Activated CD8-positive, alpha-beta memory T cell treated with anti-CD3 and anti-CD28 coated beads, Interleukin-2, amount 10 ng/mL, durations not matched to agents 7 days and 5 days (primary cell): ENCODE results near the gene EDARADD. TPM values are rescaled to one million over a fixed set of nuclear protein-coding genes. Genes with fewer than 3 reads are reported as not detected.

Experiments used
- ATAC-seq: fragments of 150-1000 bp; cut with Tn5 transposase; one replicate; pipeline ENCODE4 v1.10.0; 2021; ENCODE audit warnings: moderate library complexity
- CTCF ChIA-PET: fragments of 350-600 bp; sonication (Branson Sonifier 250); formaldehyde crosslinking; loops from one replicate; lab custom pipeline; 2021; ENCODE audit warnings: antibody characterized with exemption; lab: Charles Lee
- DNase-seq: peaks from one replicate; pipeline ENCODE4 v3.0.0-alpha.2; 2020
- H3K27ac Mint-ChIP-seq: one replicate; pipeline ENCODE4 v1.8.0; 2021; ENCODE audit warnings: mild to moderate bottlenecking, mixed read lengths
- H3K27me3 Mint-ChIP-seq: one replicate; pipeline ENCODE4 v1.8.0; 2021; ENCODE audit warnings: mixed read lengths
- H3K36me3 Mint-ChIP-seq: one replicate; pipeline ENCODE4 v1.8.0; 2021; ENCODE audit warnings: mild to moderate bottlenecking, mixed read lengths
- H3K4me1 Mint-ChIP-seq: one replicate; pipeline ENCODE4 v1.8.0; 2021; ENCODE audit warnings: mixed read lengths
- H3K4me3 Mint-ChIP-seq: one replicate; pipeline ENCODE4 v1.8.0; 2021; ENCODE audit warnings: mild to moderate bottlenecking, moderate library complexity, mixed read lengths
- H3K9me3 Mint-ChIP-seq: one replicate; pipeline ENCODE4 v1.8.0; 2022; ENCODE audit warnings: low read depth, mixed read lengths
- total RNA-seq, 2 experiments: library from RNA; stranded (reverse); gene quantifications; one replicate each; pipeline ENCODE4 v1.2.3, GENCODE V29; 2021

Gene EDARADD
- total RNA-seq, 2 experiments from 2014 or later, result 3.7 to 11.8 TPM

DNA sequence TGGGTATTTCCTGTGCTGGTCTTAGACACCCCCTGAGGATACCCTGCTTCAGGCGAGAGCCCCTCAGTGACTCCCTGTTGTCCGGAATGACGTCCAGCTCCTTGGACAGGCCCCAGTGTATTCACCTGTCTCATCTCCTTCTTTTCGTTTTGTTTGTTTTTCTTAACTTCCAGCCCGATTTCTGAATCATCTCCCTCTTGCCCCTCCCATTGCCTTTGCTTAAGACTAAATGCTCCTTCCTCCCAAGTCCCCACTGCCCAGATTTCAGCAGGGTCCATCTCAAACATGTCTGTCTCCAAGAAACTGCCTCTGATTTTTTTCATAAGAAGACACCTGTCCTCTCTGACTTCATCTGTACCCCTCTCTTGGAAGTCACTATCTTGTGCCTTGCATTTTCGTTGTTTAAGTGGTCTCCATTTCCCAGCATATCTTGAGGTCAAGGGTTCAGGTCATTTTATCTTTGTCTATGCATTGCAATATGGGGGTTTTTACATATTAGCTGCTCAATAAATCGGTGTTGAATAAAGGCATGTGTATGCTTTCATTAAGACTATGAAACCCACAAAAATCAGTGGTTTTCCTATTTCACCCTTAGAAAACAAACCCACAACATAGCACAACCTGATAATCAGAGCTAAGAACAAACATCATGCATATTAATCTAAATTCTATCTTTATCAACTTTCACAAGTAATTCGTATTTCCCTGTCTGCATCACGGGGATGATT, 71.3 kb downstream of the EDARADD start:
- ATAC-seq (no peak), DNase-seq (no peak)
- no peak overlapping the region for H3K27ac Mint-ChIP-seq
- peaks cover 1% of the 10 kb centered on the region for H3K36me3 Mint-ChIP-seq
- CTCF ChIA-PET, result no interaction called here
- no peak overlapping the region for H3K4me3 Mint-ChIP-seq
- no peaks in the 10 kb centered on the region for H3K9me3 Mint-ChIP-seq
- peaks cover 19% of the 10 kb centered on the region for H3K4me1 Mint-ChIP-seq
- H3K27me3 Mint-ChIP-seq, result peaks cover 39% of the 10 kb centered on the region

DNA sequence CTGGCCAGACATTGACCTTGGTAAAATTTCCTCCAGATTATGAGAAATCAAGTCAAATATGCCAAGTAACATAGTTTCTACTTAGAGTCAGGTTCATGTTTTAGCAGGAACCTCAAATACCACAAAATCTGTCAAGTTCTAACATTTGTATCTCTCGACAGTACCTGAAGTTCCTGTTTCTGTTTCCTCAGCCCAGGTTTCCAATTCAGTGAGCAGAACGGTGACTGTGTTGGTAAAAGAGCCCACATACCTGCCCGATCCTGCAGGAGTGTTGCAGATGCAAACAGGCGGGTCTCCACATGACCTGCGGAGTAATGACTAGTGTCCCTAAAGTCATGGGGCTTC, 71.8 kb downstream of the EDARADD start:
- H3K36me3 Mint-ChIP-seq, result peaks cover 1% of the 10 kb centered on the region
- peaks cover 38% of the 10 kb centered on the region for H3K27me3 Mint-ChIP-seq
- peaks cover 19% of the 10 kb centered on the region for H3K4me1 Mint-ChIP-seq
- DNase-seq, result no peak
- ATAC-seq, result peak; percentile 39
- H3K9me3 Mint-ChIP-seq, result no peaks in the 10 kb centered on the region
- H3K27ac Mint-ChIP-seq, result no peak overlapping the region
- CTCF ChIA-PET, result interaction anchor here (1.3 kb wide), 1 partner anchor 25 kb away, joined by 5 read pairs; no protein-coding TSS in a partner anchor
- H3K4me3 Mint-ChIP-seq, result peak overlapping the region; percentile 1

DNA sequence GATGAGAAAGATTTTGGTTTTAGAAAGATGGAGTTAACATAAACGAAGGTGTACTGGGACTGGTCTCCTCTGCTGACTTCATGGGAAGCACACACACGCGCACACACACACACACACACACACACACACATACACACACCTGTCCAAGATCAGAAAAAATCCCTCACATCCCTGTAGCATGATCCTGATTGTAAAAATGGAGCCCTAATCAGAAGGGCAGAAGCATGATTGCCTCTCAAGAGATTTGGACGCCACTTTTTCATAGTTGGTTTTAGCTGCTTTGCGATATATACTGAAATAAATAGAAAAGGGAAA, 73.2 kb downstream of the EDARADD start:
- no peak for ATAC-seq
- Mint-ChIP-seq H3K4me1 (peaks cover 19% of the 10 kb centered on the region), H3K27me3 (peaks cover 35% of the 10 kb centered on the region), H3K9me3 (no peaks in the 10 kb centered on the region), H3K27ac (no peak overlapping the region), H3K4me3 (no peak overlapping the region), H3K36me3 (peaks cover 1% of the 10 kb centered on the region)
- DNase-seq, result no peak
- CTCF ChIA-PET, result interaction anchor here (1.3 kb wide), 1 partner anchor 23 kb away, joined by 5 read pairs; no protein-coding TSS in a partner anchor

DNA sequence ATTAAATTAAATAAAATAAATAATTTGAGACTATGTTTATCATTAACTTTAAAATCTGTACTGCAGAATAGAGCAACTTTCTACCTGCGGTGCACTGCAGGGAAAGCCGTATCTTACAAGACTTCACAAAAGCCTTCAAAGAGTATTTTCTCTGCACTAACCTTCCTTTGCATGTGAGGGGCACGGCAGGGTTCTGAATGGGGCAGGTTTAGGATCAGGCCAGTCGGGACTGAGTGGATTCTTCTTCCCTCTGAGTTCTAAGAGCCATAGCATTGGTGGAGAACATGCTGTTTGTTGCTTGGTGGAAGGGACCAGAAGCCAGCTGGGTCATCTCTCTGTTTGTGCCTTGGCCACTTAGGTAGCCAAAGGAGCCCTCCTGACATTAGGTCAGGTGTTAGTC, 74.5 kb downstream of the EDARADD start:
- peaks cover 1% of the 10 kb centered on the region for H3K36me3 Mint-ChIP-seq
- DNase-seq (no peak), ATAC-seq (no peak)
- CTCF ChIA-PET, result no interaction called here
- peaks cover 31% of the 10 kb centered on the region for H3K27me3 Mint-ChIP-seq
- peaks cover 19% of the 10 kb centered on the region for H3K4me1 Mint-ChIP-seq
- no peaks in the 10 kb centered on the region for H3K9me3 Mint-ChIP-seq
- no peak overlapping the region for H3K4me3 Mint-ChIP-seq
- no peak overlapping the region for H3K27ac Mint-ChIP-seq

DNA sequence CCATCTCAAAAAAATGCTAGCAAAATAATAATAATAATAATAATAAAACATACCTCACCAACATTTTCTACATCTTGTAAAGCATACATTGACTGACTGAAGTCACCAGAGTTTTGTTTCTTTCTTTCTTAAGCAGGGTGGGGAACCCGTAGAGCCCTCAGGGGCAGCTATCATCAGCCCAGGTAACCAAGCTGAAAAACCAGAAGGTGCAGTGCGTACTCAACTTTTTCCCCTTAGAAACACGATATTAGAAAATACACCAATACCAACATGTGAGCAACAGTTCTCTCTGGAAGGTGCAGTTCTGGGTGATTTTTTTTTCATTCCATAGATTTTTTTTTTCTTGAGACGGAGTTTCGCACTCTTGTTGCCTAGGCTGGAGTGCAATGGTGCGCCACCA, 75.4 kb downstream of the EDARADD start:
- Mint-ChIP-seq H3K4me3 (no peak overlapping the region), H3K9me3 (no peaks in the 10 kb centered on the region), H3K27me3 (peaks cover 27% of the 10 kb centered on the region), H3K36me3 (no peaks in the 10 kb centered on the region), H3K4me1 (peaks cover 19% of the 10 kb centered on the region), H3K27ac (no peak overlapping the region)
- ATAC-seq, result no peak
- CTCF ChIA-PET, result no interaction called here
- no peak for DNase-seq

DNA sequence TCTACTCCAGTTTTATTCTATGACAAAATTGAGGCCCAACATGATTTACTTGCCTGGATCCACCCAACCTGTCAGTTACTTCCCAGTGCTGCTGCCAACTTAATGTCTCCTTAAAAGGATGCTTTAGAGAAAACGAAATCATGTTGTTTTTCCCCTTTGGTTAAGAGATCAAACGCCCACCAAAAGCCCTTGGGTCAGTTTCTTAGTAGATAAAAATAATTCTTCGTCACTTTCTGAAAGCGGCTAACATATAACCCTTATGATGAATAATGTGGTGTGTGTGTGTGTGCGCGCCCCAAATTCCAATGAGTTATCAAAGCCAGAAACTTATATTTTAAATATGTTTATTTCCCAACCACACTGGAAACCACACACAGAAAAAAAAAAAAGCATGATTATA, 77.0 kb downstream of the EDARADD start:
- CTCF ChIA-PET, result no interaction called here
- Mint-ChIP-seq H3K4me3 (no peak overlapping the region), H3K4me1 (peaks cover 6% of the 10 kb centered on the region), H3K9me3 (no peaks in the 10 kb centered on the region), H3K27ac (no peak overlapping the region), H3K27me3 (peaks cover 16% of the 10 kb centered on the region), H3K36me3 (no peaks in the 10 kb centered on the region)
- no peak for DNase-seq
- no peak for ATAC-seq

DNA sequence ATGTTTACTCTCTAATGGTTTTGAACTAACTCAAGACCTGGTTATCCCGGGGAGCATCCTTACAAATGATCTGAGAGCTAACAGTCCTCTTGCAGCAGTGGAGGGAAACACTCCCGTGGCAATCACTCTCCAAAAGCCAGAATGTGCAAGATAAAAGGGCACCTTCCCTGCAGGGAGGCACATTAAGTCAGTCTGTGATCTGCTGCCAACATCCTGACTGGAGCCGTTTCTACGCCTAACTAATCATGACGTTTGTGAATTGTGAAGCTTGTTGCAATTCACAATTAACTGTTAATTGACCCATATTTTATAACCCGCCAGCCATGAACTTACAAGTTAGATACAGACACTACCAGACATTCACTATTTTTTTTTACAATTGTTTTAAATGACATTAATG, 77.6 kb downstream of the EDARADD start:
- H3K27me3 Mint-ChIP-seq, result peaks cover 12% of the 10 kb centered on the region
- no peaks in the 10 kb centered on the region for H3K9me3 Mint-ChIP-seq
- no peak overlapping the region for H3K4me3 Mint-ChIP-seq
- no peaks in the 10 kb centered on the region for H3K36me3 Mint-ChIP-seq
- H3K4me1 Mint-ChIP-seq, result peaks cover under 1% of the 10 kb centered on the region
- no peak for DNase-seq
- CTCF ChIA-PET, result no interaction called here
- no peak for ATAC-seq
- no peak overlapping the region for H3K27ac Mint-ChIP-seq

DNA sequence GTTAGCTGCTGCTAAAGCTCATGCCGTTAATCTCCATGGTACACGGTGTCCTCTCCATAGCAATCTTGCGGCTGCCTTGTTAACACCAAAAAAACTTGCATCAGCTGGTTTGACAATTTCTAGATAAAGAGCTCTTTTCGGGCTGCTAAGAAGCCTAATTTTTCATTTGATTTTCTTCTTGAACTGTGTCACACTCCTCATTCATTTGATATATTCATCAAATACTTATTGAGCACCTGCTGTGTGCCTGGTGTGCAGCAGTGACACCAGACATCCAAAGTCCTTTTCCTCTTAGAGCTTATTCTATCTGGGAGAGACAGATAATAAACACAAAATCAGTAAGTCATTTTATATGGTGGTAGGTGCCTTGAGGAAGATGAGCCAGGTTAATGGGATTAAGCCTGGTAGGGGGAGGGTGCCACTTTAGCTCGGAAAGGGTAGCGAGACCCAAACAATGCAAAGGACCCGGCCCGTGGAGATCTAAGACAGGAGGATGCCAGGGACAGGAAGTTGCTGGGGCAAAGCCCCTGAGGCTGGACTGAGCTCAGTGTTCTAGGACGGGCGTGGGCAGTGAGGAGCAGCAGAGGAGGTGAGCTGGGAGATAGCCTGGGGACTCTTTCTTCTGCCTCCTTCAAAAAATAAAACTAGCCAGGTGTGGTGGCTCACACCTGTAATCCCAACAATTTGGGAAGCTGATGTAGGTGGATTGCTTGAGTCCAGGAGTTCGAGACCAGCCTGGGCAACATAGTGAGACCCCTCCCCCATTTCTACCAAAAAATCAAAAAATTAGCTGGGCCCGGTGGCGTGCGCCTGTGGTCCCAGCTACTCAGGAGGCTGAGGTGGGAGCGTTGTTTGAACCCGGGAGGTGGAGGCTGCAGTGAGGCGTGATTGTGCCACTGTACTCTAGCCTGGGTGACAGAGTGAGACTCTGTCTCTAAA, 79.0 kb downstream of the EDARADD start:
- H3K36me3 Mint-ChIP-seq, result no peaks in the 10 kb centered on the region
- ATAC-seq (no peak), DNase-seq (no peak)
- peaks cover 9% of the 10 kb centered on the region for H3K27me3 Mint-ChIP-seq
- no peaks in the 10 kb centered on the region for H3K4me1 Mint-ChIP-seq
- no peak overlapping the region for H3K27ac Mint-ChIP-seq
- CTCF ChIA-PET, result interaction anchor here (1.0 kb wide), 1 partner anchor 21 kb away, joined by 3 read pairs; no protein-coding TSS in a partner anchor
- no peak overlapping the region for H3K4me3 Mint-ChIP-seq
- H3K9me3 Mint-ChIP-seq, result no peaks in the 10 kb centered on the region

DNA sequence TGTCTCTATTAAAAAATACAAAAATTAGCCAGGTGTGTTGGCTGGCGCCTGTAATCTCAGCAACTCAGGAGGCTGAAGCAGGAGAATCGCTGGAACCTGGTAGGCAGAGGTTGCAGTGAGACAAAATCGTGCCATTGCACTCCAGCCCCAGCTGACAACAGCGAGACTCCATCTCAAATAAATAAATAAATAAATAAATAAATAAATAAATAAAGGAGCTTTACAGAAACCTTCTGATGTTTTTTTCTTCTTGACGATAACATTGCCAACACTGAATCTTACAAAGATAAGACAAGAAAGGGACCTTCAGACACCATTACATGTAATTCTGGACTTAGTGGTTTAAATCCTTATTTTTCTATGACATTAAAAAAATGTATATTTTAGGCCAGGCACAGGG, 81.9 kb downstream of the EDARADD start:
- Mint-ChIP-seq H3K9me3 (no peaks in the 10 kb centered on the region), H3K36me3 (no peaks in the 10 kb centered on the region), H3K27me3 (peaks cover 9% of the 10 kb centered on the region), H3K27ac (no peak overlapping the region), H3K4me3 (no peak overlapping the region), H3K4me1 (no peaks in the 10 kb centered on the region)
- CTCF ChIA-PET, result no interaction called here
- ATAC-seq (no peak), DNase-seq (no peak)

DNA sequence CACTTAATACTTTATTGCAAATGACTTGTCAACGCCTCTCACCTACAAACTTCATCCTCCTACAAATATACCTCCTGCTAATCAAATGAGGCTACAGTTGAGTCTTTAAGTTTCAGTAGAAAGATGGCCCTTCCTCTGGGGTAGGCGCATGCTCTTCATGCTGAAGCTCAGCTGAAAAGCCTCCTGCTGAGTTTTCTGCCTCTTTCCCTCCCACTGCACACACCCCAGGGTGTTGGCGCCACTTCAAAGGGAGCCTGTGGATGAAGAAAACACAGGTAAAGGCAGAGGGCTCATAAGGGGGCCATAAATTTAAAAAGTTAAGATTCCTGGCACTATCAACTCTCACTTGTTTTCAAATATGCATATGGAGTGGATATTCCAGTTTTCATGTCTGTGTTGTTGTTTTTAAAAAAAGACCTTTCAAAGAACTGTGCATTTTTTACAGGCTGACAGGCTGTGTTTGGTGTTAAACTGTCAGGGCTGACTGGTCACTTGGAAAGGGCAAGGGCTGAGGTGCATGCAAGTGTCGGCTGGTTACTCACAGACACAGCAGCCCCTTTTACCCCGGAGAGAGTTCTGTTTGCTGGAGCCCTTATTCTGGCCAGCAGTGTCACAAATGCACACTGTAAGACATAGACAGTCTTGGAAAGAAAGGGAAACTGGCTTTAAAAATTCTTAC, 86.8 kb downstream of the EDARADD start:
- Mint-ChIP-seq H3K4me3 (no peak overlapping the region), H3K27me3 (peaks cover 3% of the 10 kb centered on the region), H3K27ac (no peak overlapping the region), H3K36me3 (no peaks in the 10 kb centered on the region), H3K9me3 (no peaks in the 10 kb centered on the region), H3K4me1 (no peaks in the 10 kb centered on the region)
- CTCF ChIA-PET, result no interaction called here
- ATAC-seq (no peak), DNase-seq (no peak)

DNA sequence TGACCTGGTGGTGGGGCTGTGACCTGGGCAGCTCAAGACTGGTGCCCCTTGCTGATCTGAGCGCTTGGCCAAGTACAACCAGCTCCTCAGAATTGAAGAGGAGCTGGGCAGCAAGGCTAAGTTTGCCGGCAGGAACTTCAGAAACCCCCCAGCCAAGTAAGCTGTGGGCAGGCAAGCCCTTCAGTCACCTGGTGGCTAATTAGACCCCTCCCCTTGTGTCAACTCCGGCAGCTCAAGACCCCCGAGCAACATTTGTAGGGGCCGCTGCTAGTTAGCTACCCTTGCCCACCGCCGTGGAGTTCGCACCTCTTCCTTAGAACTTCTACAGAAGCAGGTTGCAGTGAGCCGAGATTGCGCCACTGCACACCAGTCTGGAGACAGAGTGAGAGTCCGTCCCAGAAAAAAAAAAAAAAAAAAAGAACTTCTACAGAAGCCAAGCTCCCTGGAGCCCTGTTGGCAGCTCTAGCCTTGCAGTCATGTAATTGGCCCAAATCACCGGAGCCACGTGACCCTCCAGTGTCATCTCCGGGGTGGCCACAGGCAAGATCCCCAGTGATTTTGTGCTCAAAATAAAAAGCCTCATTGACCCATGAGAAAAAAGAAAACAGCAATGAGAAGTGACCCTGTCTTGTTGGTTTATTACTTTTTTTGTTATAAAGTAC, 90.4 kb downstream of the EDARADD start:
- Mint-ChIP-seq H3K4me3 (no peak overlapping the region), H3K27me3 (peaks cover 4% of the 10 kb centered on the region), H3K36me3 (no peaks in the 10 kb centered on the region), H3K4me1 (peaks cover 3% of the 10 kb centered on the region), H3K9me3 (no peaks in the 10 kb centered on the region), H3K27ac (no peak overlapping the region)
- no peak for ATAC-seq
- no peak for DNase-seq
- CTCF ChIA-PET, result no interaction called here

DNA sequence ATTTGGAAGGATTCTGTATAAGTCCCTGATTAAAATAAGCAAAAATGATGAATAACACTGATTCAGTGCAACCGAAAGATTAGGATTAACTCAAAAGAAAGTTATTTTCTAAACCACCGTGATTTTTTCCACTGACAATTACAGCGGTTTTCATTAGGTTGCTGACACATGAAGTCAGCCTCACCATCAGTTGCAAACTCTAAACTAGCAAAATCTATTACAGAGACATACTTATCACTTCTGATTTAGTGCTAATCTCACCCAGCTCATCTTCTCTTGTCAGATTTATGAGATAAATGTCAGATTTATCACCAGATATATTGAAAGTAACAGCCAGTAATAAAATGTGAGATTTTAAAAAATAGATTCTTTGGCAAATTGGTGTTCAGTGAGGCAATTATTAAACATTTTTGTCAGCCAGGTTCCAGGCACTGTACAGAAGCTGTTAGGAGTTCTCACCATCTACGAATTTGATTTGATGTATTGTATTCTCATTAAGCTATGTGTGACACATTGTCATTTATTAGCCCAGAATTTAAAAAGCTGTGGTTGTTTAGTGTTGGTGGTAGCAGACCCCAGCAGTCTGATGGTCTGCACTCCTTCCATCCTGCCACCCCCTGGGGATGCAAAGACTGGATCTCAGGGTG, 92.4 kb downstream of the EDARADD start:
- DNase-seq (no peak), ATAC-seq (no peak)
- H3K4me1 Mint-ChIP-seq, result peaks cover 9% of the 10 kb centered on the region
- H3K27ac Mint-ChIP-seq, result no peak overlapping the region
- CTCF ChIA-PET, result interaction anchor here (0.9 kb wide), 1 partner anchor 375 kb away, joined by 4 read pairs; no protein-coding TSS in a partner anchor
- H3K36me3 Mint-ChIP-seq, result no peaks in the 10 kb centered on the region
- peaks cover 17% of the 10 kb centered on the region for H3K27me3 Mint-ChIP-seq
- no peaks in the 10 kb centered on the region for H3K9me3 Mint-ChIP-seq
- no peak overlapping the region for H3K4me3 Mint-ChIP-seq
